Measurements from ENCODE around the gene CLIP4. TPM values are rescaled to one million over a fixed set of nuclear protein-coding genes. Genes with fewer than 3 reads are reported as not detected.

CLIP4 gene
- total RNA-seq, 2 experiments from 2014 or later: 36.8 to 39.4 TPM

- DNase-seq (no peak), ATAC-seq (ENCODE audit: poor library complexity) (no peak)
- no peak for TF ChIP-seq CTCF (IDR thresholded peaks at IDR 0.05)
- Histone ChIP-seq H3K4me1 (ENCODE audit: insufficient read depth, low read length) (no peaks in the 10 kb centered on the region), H3K27ac (ENCODE audit: low read depth in 1 of 2, low read length in 2 of 2) (no peak overlapping the region), H3K27me3 (ENCODE audit: control insufficient read depth in 1 of 2, insufficient read depth in 2 of 2, low read length in 2 of 2) (no peaks in the 10 kb centered on the region), H3K9me3 (ENCODE audit: control insufficient read depth in 1 of 2, insufficient read depth in 1 of 2, low read length in 2 of 2) (no peaks in the 10 kb centered on the region), H3K4me3 (ENCODE audit: low read length) (no peak overlapping the region), H3K36me3 (ENCODE audit: insufficient read depth, low read length) (peaks cover 72% of the 10 kb centered on the region)
- no peaks in the 10 kb centered on the region for H3K9me3 Mint-ChIP-seq
- POLR2A ChIA-PET: no interaction called here
- no peaks in the 10 kb centered on the region for H3K4me1 Mint-ChIP-seq (ENCODE audit: low read depth)
- CTCF ChIA-PET: no interaction called here
- intact Hi-C loops (cut with DNase I, micrococcal nuclease): no loop called here
- no peaks in the 10 kb centered on the region for H3K27me3 Mint-ChIP-seq
- no peak overlapping the region for H3K27ac Mint-ChIP-seq
- peaks cover 94% of the 10 kb centered on the region for H3K36me3 Mint-ChIP-seq (ENCODE audit: low read depth)
- no peak overlapping the region for H3K4me3 Mint-ChIP-seq
These were observed 40.4 kb downstream of the CLIP4 start for GRCh38 chr2:29155578-29155977.

- Mint-ChIP-seq H3K36me3 (ENCODE audit: low read depth) (peaks cover 98% of the 10 kb centered on the region), H3K4me3 (no peak overlapping the region), H3K4me1 (ENCODE audit: low read depth) (peaks cover under 1% of the 10 kb centered on the region), H3K27me3 (no peaks in the 10 kb centered on the region), H3K27ac (no peak overlapping the region), H3K9me3 (no peaks in the 10 kb centered on the region)
- DNase-seq (no peak), ATAC-seq (ENCODE audit: poor library complexity) (no peak)
- ChIA-PET CTCF (no interaction called here), POLR2A (no interaction called here)
- TF ChIP-seq CTCF (IDR thresholded peaks at IDR 0.05): no peak
- H3K9me3 ChIP-seq (ENCODE audit: control insufficient read depth in 1 of 2, insufficient read depth in 1 of 2, low read length in 2 of 2): no peaks in the 10 kb centered on the region
- no peaks in the 10 kb centered on the region for H3K4me1 ChIP-seq (ENCODE audit: insufficient read depth, low read length)
- no peak overlapping the region for H3K27ac ChIP-seq (ENCODE audit: low read depth in 1 of 2, low read length in 2 of 2)
- no peak overlapping the region for H3K4me3 ChIP-seq (ENCODE audit: low read length)
- H3K36me3 ChIP-seq (ENCODE audit: insufficient read depth, low read length): peaks cover 86% of the 10 kb centered on the region
- H3K27me3 ChIP-seq (ENCODE audit: control insufficient read depth in 1 of 2, insufficient read depth in 2 of 2, low read length in 2 of 2): no peaks in the 10 kb centered on the region
- intact Hi-C loops (cut with DNase I, micrococcal nuclease): no loop called here
These were observed 41.9 kb downstream of the CLIP4 start for GRCh38 chr2:29157131-29157530.

- Histone ChIP-seq H3K27me3 (ENCODE audit: control insufficient read depth in 1 of 2, insufficient read depth in 2 of 2, low read length in 2 of 2) (no peaks in the 10 kb centered on the region), H3K36me3 (ENCODE audit: insufficient read depth, low read length) (peaks cover 80% of the 10 kb centered on the region), H3K27ac (ENCODE audit: low read depth in 1 of 2, low read length in 2 of 2) (no peak overlapping the region), H3K4me1 (ENCODE audit: insufficient read depth, low read length) (no peaks in the 10 kb centered on the region), H3K9me3 (ENCODE audit: control insufficient read depth in 1 of 2, insufficient read depth in 1 of 2, low read length in 2 of 2) (no peaks in the 10 kb centered on the region), H3K4me3 (ENCODE audit: low read length) (no peak overlapping the region)
- Mint-ChIP-seq H3K27me3 (no peaks in the 10 kb centered on the region), H3K9me3 (no peaks in the 10 kb centered on the region), H3K4me3 (no peak overlapping the region), H3K36me3 (ENCODE audit: low read depth) (peaks cover 98% of the 10 kb centered on the region), H3K27ac (no peak overlapping the region), H3K4me1 (ENCODE audit: low read depth) (peaks cover 10% of the 10 kb centered on the region)
- intact Hi-C loops (cut with DNase I, micrococcal nuclease): no loop called here
- no peak for ATAC-seq (ENCODE audit: poor library complexity)
- ChIA-PET POLR2A (no interaction called here), CTCF (interaction anchor here (0.6 kb wide), 1 partner anchor 1483 kb away, joined by 4 read pairs; no protein-coding TSS in a partner anchor)
- DNase-seq: no peak
- no peak for TF ChIP-seq CTCF (IDR thresholded peaks at IDR 0.05)
These were observed 43.9 kb downstream of the CLIP4 start for GRCh38 chr2:29159125-29159524.
